Measurements from ENCODE around the gene MARCKSL1.

DNA sequence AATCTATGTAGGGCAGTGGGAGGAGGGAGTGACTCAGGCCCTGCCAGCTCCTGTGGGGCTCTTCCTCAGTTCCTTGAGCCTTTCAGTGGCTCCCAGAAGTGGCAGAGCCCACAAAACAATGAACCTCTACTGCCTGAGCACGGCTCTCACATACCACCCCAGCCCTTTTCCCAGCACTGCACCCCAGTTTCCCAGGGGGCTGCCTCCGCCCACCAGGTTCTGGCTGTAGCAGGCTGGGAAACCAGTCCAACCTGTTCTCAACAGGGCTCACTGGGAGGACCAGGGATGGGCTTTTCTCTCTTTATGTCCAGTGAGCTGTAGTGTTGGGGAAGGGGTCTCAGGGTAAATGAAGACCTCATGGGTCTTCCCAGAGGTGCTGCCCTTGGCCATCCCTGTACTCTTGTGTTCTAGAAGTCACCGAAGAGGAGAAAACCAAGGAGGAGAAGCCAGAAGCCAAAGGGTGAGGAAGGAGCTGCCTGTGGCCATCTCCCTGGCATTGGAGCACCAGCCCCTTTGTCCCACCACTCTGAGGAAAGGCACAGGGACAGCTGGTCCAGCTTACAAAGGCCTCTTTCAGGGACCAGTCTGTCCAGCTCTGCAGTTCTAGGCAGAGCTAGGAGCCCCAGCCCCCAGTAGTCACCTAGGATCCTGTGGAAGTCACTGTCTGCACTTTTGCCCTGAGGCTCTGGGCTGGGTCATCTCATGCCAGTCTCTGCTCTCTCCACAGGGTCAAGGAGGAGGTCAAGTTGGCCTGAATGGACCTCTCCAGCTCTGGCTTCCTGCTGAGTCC, 3.5 kb downstream of the MARCKSL1 start:
- peak; percentile 38 for TF ChIP-seq POLR2A (IDR thresholded peaks at IDR 0.05; ENCODE audit: low read depth, low read length)
- TF ChIP-seq POLR2AphosphoS5 (IDR thresholded peaks at IDR 0.05; ENCODE audit: low read depth, low read length) = peak; percentile 56
- TF ChIP-seq TAF1 (IDR thresholded peaks at IDR 0.05; ENCODE audit: borderline replicate concordance, low read depth, low read length) = no peak

Measured in GM12892 (cell line).